Keratinocyte (primary cell): Measurements from ENCODE around the gene DFFA. TPM values are rescaled to one million over a fixed set of nuclear protein-coding genes. Genes with fewer than 3 reads are reported as not detected.

Experiments used
- DNase-seq: peaks from one replicate; pipeline ENCODE4 v3.0.0-alpha.2; 2011; ENCODE audit warnings: low read depth, missing footprints, low spot score
- FAIRE-seq: peaks from 2 replicates; lab custom pipeline; 2011; peaks lifted over from hg19 to GRCh38; lab: Jason Lieb, UNC
- H2AFZ ChIP-seq: 2 replicates; pipeline ENCODE4 v1.6.0; 2012; ENCODE audit warnings: low read length, control low read depth, inconsistent platforms; ENCODE audit not compliant: control insufficient read depth
- H3K27ac ChIP-seq: 2 replicates; pipeline ENCODE4 v1.5.1; 2011; ENCODE audit warnings: low read length; ENCODE audit not compliant: control insufficient read depth, insufficient read depth
- H3K27me3 ChIP-seq: 3 replicates; pipeline ENCODE4 v1.6.0; 2011; ENCODE audit warnings: low read length; ENCODE audit not compliant: control insufficient read depth, insufficient read depth; ENCODE audit errors: extremely low read depth
- H3K36me3 ChIP-seq, 2 experiments: 2 replicates in 1 of 2; 3 replicates in 1 of 2; pipeline ENCODE4 v1.5.1; 2011; ENCODE audit warnings: low read length in 2 of 2, mild to moderate bottlenecking in 1 of 2; ENCODE audit not compliant: control insufficient read depth in 2 of 2, insufficient read depth in 2 of 2; ENCODE audit errors: extremely low read depth in 1 of 2
- H3K4me1 ChIP-seq: 3 replicates; pipeline ENCODE4 v1.5.1; 2011; ENCODE audit warnings: low read length; ENCODE audit not compliant: control insufficient read depth, insufficient read depth; ENCODE audit errors: extremely low read depth
- H3K4me2 ChIP-seq: 3 replicates; pipeline ENCODE4 v1.6.0; 2011; ENCODE audit warnings: low read depth, low read length; ENCODE audit not compliant: control insufficient read depth, insufficient read depth; ENCODE audit errors: extremely low read depth
- H3K4me3 ChIP-seq, 3 experiments: fragments of 200-600 bp in 1 of 3; sonication (generic) in 1 of 3; 2 replicates in 2 of 3; 3 replicates in 1 of 3; pipeline ENCODE4 v1.5.1; 2011 to 2016; ENCODE audit warnings: low read length in 3 of 3, mild to moderate bottlenecking in 3 of 3, control low read depth in 2 of 3, inconsistent platforms in 1 of 3, low read depth in 1 of 3, mixed read lengths in 1 of 3, mixed run types in 1 of 3, moderate library complexity in 1 of 3; ENCODE audit not compliant: control insufficient read depth in 2 of 3, insufficient read depth in 2 of 3; ENCODE audit errors: extremely low read depth in 1 of 3
- H3K79me2 ChIP-seq: 2 replicates; pipeline ENCODE4 v1.6.0; 2012; ENCODE audit warnings: low read length; ENCODE audit not compliant: control insufficient read depth, insufficient read depth
- H3K9ac ChIP-seq: 3 replicates; pipeline ENCODE4 v1.6.0; 2011; ENCODE audit warnings: low read length; ENCODE audit not compliant: control insufficient read depth, insufficient read depth; ENCODE audit errors: extremely low read depth
- H3K9me1 ChIP-seq: 3 replicates; pipeline ENCODE4 v1.6.0; 2011; ENCODE audit warnings: low read length; ENCODE audit not compliant: control insufficient read depth, insufficient read depth; ENCODE audit errors: extremely low read depth
- H3K9me3 ChIP-seq: 2 replicates; pipeline ENCODE4 v1.5.1; 2012; ENCODE audit warnings: low read depth, low read length; ENCODE audit not compliant: control insufficient read depth
- H4K20me1 ChIP-seq: 3 replicates; pipeline ENCODE4 v1.6.0; 2011; ENCODE audit warnings: low read length; ENCODE audit not compliant: control insufficient read depth, insufficient read depth; ENCODE audit errors: extremely low read depth
- CTCF ChIP-seq, 3 experiments: IDR thresholded peaks in 1 of 3; conservative IDR thresholded peaks in 1 of 3; optimal IDR thresholded peaks in 1 of 3; 2 replicates in 2 of 3; 3 replicates in 1 of 3; pipeline versions ENCODE3 to v1.5.1; 2011; ENCODE audit warnings: low read length in 3 of 3, mild to moderate bottlenecking in 3 of 3, moderate library complexity in 2 of 3, control low read depth in 1 of 3, inconsistent platforms in 1 of 3; ENCODE audit not compliant: insufficient read depth in 2 of 3; ENCODE audit errors: extremely low read depth in 1 of 3
- EZH2 ChIP-seq: IDR thresholded peaks from one replicate; pipeline ENCODE4 v1.6.1; 2012; ENCODE audit warnings: inconsistent platforms, mild to moderate bottlenecking, low read length, moderate library complexity
- dilution Hi-C: fragments of 300-500 bp; cut with MboI; formaldehyde crosslinking; loops from one replicate; pipeline ENCODE4 v1.7.0; 2020; ENCODE audit warnings: low sequenced_read_pairs; ENCODE audit not compliant: extremely low pct_ligation_motif_present
- polyA plus RNA-seq, 5 experiments: library from polyadenylated mRNA; depleted of rRNA in 3 of 5; stranded (reverse) in 3 of 5; stranded (forward) in 1 of 5; unstranded in 1 of 5; fragments of >200 nt; gene quantifications; 1 replicate in 1 of 5; 2 replicates in 3 of 5; 3 replicates in 1 of 5; pipeline versions ENCODE4 v1.2.1 to v1.2.3, GENCODE V29; 2011 to 2012; ENCODE audit warnings: missing spikeins in 2 of 5, low read depth in 1 of 5, low replicate concordance in 1 of 5

DFFA gene
- polyA plus RNA-seq, 1 donor (not counting 4 experiments of a cell fraction or from before 2014, with no cell fraction given): 53.1 TPM

- no peak for DNase-seq
- no peak for FAIRE-seq
- TF ChIP-seq EZH2 (no peak), CTCF (optimal IDR thresholded peaks at IDR 0.05 in 1 of 3, IDR thresholded peaks at IDR 0.05 in 1 of 3, conservative IDR thresholded peaks at IDR 0.05 in 1 of 3; ENCODE audit: extremely low read depth in 1 of 3, insufficient read depth in 2 of 3, low read length in 3 of 3) (no peak)
- Histone ChIP-seq H4K20me1 (no peaks in the 10 kb centered on the region), H3K9me1 (no peaks in the 10 kb centered on the region), H2AFZ (no peak overlapping the region), H3K27me3 (no peaks in the 10 kb centered on the region), H3K4me2 (no peak overlapping the region), H3K4me3 (no peak overlapping the region), H3K4me1 (peaks cover 13% of the 10 kb centered on the region), H3K79me2 (no peaks in the 10 kb centered on the region), H3K36me3 (peaks cover 0 to under 1% of the 10 kb centered on the region in 2 experiments), H3K9ac (no peak overlapping the region), H3K27ac (no peak overlapping the region), H3K9me3 (no peaks in the 10 kb centered on the region)
- dilution Hi-C loops: no loop called here
These were observed 32.0 kb downstream of the DFFA start for GRCh38 chr1:10440305-10440704.

- Histone ChIP-seq H2AFZ (no peak overlapping the region), H3K27ac (no peak overlapping the region), H3K9ac (no peak overlapping the region), H3K27me3 (no peaks in the 10 kb centered on the region), H3K4me3 (no peak overlapping the region), H3K36me3 (peaks cover 0 to 2% of the 10 kb centered on the region in 2 experiments), H3K9me3 (no peaks in the 10 kb centered on the region), H3K9me1 (no peaks in the 10 kb centered on the region), H3K79me2 (no peaks in the 10 kb centered on the region), H3K4me2 (no peak overlapping the region), H3K4me1 (no peaks in the 10 kb centered on the region), H4K20me1 (no peaks in the 10 kb centered on the region)
- FAIRE-seq: no peak
- no peak for TF ChIP-seq EZH2
- no peak for TF ChIP-seq CTCF (optimal IDR thresholded peaks at IDR 0.05 in 1 of 3, IDR thresholded peaks at IDR 0.05 in 1 of 3, conservative IDR thresholded peaks at IDR 0.05 in 1 of 3; ENCODE audit: extremely low read depth in 1 of 3, insufficient read depth in 2 of 3, low read length in 3 of 3)
- DNase-seq: no peak
- dilution Hi-C loops: no loop called here
These were observed 33.6 kb downstream of the DFFA start for GRCh38 chr1:10438677-10439163.
